ENCODE data around the gene PDE5A. TPM values are rescaled to one million over a fixed set of nuclear protein-coding genes. Genes with fewer than 3 reads are reported as not detected.
"Not testable (repeated sequence)": the region's sequence is repeated elsewhere in the genome, so short reads cannot be mapped to it uniquely, and the experiment has no call there.

The PDE5A gene
- total and polyA plus RNA-seq, 3 donors from 2014 or later: 18.4 to 25.3 (median 21.4) TPM

GRCh38 chr4:119454491-119455270 is 173.9 kb downstream of the PDE5A start:
- H3K36me3 ChIP-seq (ENCODE audit: low read depth, missing control alignments); H3K27me3 ChIP-seq; intact Hi-C loops (cut with DNase I; ENCODE audit: low total_unique reads); H3K4me1 ChIP-seq; H3K9me3 ChIP-seq: not testable (repeated sequence)
- Histone ChIP-seq H3K27ac (peak overlapping the region; percentile 77 to 90), H3K4me3 (peak overlapping the region; percentile 54 to 83)
- peak in 2 of 3 experiments; percentile 51 to 68 for TF ChIP-seq CTCF (IDR thresholded peaks at IDR 0.05)
- 0 to 1% methylated on average over 12 to 50 of the region's 80 CpGs for WGBS, 2 donors
- DNase-seq: peak; percentile 96

GRCh38 chr4:119454151-119454490 is 174.5 kb downstream of the PDE5A start:
- H3K36me3 ChIP-seq (ENCODE audit: low read depth, missing control alignments); H3K27me3 ChIP-seq; DNase-seq; H3K4me1 ChIP-seq; intact Hi-C loops (cut with DNase I; ENCODE audit: low total_unique reads); H3K9me3 ChIP-seq: not testable (repeated sequence)
- Histone ChIP-seq H3K4me3 (peak overlapping the region; percentile 54 to 83), H3K27ac (peak overlapping the region; percentile 77 to 90)
- 0 to 5% methylated on average over 1 to 6 of the region's 7 CpGs for WGBS, 2 donors

- H3K9me3 ChIP-seq; H3K36me3 ChIP-seq (ENCODE audit: low read depth, missing control alignments); H3K27me3 ChIP-seq; H3K4me3 ChIP-seq; H3K4me1 ChIP-seq; H3K27ac ChIP-seq; intact Hi-C loops (cut with DNase I; ENCODE audit: low total_unique reads); DNase-seq: not testable (repeated sequence)
- WGBS, 2 donors: 60 to 76% methylated on average over 1 to 9 of the region's 9 CpGs
Observed at GRCh38 chr4:119453286-119453685, 175.3 kb downstream of the PDE5A start.

- intact Hi-C loops (cut with DNase I; ENCODE audit: low total_unique reads); DNase-seq; H3K4me3 ChIP-seq; H3K4me1 ChIP-seq; H3K27me3 ChIP-seq; H3K27ac ChIP-seq; H3K9me3 ChIP-seq; H3K36me3 ChIP-seq (ENCODE audit: low read depth, missing control alignments): not testable (repeated sequence)
- 86 to 88% methylated on average over 5 to 6 of the region's 6 CpGs for WGBS, 2 donors
Observed at GRCh38 chr4:119449851-119450250, 178.8 kb downstream of the PDE5A start.

Small RNAs within 50 kb of the gene (small RNA-seq; reads per million reads assigned to genes)
- gene RF00614: 0 reads per million in 2 donors

Data from testis (tissue), 3 donors.